CD4-positive, alpha-beta T cell treated with Interleukin-15 for 4 hours (primary cell): ENCODE data around the gene USP37.

Experiments
- DNase-seq: peaks from one replicate; pipeline ENCODE4 v3.0.0-alpha.2; 2020; ENCODE audit warnings: low spot score

Gene USP37

DNA sequence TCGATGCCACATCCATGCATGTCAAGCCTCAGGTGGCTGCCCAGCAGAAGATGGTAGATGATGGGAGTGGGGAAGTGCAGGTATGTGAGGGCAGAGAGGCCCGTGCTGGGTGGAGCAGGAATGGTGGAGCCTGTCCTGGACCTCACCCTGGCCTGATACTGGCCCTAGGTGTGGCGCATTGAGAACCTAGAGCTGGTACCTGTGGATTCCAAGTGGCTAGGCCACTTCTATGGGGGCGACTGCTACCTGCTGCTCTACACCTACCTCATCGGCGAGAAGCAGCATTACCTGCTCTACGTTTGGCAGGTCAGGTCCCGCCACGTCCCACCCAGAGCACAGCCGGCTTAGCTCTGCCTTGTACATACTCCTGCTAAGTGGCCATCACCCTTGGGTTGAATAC, 136.3 kb downstream of the USP37 start:
- no peak for DNase-seq

DNA sequence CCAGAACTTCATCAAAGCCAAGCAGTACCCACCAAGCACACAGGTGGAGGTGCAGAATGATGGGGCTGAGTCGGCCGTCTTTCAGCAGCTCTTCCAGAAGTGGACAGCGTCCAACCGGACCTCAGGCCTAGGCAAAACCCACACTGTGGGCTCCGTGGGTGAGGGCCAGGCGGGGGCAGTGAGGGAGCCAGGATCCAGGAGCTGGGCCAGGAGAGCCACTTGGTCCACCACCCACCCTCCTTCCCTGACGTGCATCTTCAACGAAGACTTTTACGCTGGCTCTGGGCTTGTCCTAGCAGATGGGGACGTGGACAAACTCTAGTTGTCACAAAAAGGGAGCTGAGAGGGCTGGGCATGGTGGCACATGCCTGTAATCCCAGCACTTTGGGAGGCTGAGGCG, 137.4 kb downstream of the USP37 start:
- DNase-seq = no peak

DNA sequence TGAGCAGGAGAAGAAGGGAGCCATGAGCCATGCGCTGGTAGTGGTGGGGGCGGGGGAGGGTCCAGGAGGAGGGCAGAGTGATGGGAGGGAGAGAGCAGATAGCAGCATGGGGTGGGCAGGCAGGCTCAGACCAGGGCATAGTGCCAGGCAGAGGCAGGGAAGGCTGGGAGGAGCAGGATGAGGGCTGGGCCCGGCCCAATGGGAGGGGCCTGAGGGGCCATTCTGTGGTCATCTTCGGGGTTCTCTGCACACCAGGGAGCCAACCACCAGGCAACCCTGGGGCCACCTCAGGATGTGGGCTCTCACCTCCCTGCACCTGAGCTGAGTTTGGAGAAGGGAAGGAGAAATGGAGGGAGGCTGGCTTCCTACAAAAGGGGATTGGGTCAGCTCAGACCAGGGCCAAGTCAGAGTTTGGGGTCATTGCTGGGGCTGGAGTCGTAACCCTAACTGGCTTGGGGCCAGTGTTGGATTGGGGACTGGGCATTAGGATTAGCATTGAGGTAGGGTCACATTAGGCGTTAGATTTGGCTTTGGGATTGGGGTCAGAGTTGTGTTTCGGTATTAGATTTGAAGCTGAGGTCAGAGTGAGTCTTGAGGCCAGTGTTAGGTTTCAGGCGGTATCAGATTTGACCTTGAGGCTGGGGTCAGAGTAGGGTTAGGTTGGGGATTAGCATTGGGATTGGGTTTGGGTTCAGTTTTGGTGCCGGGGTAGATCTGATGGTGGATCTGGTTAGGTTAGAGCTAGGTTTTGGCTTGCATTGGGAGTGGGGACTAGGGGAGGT, 138.0 kb downstream of the USP37 start:
- DNase-seq = no peak

DNA sequence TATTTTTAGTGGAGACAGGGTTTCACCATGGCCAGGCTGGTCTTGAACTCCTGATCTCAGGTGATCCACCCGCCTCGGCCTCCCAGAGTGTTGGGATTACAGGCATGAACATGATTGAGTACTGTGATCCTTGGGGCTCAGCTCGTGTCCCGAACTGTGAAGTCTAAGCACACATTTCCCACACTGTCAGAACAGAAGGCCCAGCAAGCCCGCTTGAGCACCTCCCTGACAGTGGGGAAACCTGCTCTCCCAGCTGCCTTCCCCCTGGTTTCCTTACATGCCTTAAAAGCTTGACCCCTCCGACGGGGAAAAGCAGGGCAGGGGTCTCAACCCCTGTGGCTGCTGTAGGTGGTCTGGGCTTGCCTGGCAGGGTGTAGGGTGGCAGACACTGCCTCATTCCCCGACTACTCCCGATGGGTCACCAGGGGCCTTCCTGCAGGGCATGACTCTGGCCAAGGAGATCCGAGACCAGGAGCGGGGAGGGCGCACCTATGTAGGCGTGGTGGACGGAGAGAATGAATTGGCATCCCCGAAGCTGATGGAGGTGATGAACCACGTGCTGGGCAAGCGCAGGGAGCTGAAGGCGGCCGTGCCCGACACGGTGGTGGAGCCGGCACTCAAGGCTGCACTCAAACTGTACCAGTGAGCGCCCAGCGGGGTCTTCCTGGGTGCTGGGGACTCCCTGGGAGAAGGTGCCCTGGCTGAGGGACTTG, 139.1 kb downstream of the USP37 start:
- no peak for DNase-seq

DNA sequence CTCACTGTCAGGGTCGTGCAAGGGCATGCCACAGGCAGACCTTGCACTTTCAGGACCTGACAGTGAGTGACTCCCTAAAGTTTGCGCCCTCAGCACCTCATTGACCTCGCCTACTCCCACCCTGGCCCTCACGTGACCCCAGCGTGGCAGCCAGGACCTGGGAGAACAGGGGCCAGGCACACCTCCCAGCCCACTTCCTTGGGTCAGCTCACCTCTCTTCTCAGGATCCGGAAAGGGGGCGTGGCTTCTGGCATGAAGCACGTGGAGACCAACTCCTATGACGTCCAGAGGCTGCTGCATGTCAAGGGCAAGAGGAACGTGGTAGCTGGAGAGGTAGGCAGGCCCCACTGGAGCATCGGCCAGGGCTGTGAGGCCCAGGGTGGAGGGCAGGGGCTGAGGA, 140.4 kb downstream of the USP37 start:
- DNase-seq = no peak

DNA sequence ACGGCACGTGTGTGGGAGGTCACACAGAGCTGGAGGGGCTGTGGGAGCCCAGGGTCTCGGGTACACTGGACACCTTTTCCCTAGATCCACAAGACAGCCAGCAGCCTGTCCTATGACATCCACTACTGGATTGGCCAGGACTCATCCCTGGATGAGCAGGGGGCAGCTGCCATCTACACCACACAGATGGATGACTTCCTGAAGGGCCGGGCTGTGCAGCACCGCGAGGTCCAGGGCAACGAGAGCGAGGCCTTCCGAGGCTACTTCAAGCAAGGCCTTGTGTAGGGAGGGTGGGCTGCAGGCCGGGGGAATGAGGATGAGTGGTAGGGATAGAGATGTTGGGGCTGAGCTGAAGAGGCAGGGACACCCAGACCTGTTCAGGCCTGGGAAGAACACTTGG, 142.6 kb downstream of the USP37 start:
- DNase-seq = no peak

DNA sequence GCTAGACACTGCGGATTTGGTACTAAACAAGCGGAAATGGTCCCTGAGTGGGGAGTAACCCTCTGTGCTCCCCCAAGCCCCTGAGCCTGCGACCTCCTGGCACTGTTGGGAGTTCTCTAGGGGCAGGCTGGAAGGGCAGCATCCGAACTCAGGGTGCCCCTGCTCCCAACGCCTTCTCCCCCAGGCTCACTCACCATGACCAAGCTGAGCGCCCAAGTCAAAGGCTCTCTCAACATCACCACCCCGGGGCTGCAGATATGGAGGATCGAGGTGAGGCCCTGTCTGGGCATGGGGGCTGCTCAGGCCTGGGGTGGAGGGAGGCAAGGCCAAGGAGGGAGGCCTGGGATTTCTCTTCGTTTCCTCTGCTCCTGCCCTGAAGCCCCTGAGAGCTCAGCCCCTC, 144.6 kb downstream of the USP37 start:
- DNase-seq = no peak

DNA sequence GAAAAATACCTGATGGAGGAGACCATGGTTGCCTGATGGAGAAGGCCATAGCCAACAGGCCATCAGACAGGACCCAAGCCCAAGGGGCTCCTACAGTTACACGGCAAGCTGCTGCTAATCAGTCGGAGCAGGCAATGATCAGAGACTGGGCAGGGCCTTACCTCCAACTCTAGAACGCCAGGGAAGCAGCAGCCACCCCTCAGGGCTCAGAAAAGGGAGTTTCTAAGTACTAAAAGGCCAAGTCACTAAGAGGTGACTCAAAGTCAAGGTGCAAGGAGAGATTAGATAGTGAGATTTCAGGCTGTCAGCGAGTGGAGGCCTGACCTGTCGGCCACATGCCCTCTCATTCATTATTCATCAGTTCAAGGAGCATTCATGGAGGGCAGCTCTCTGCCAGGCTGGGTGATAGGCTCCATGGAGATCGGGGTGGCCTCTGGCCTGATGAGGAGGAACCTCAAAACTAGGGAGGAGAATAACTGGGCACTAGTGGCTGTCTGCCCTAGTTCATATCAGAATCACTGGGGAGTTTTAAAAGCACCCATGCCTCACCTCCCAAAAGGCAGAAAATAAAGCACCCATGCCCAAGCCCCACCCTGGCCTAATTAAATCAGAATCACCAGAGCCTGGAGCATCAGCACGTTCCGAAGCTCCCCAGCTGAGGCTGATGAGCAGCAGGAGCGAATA, 145.6 kb downstream of the USP37 start:
- no peak for DNase-seq

DNA sequence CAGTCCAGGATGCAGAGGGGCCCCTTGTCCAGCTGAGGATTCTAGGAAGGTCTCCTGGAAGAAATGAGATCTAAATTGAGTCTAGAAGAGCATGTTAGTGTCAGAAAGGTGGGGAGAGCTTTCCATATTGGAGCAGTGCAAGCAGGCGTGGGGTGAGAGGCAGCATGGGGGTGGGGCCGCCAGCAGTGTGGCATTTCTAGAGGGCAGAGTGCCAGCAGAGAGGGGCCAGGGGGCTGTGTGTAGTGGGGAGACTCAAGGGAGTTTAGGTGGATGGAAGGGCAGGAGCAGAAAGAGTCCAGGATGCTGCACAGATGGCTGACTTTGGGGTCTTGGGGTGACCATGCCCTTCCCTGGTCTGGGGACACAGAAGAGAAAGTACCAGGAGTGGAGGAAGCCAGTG, 147.1 kb downstream of the USP37 start:
- DNase-seq = no peak

DNA sequence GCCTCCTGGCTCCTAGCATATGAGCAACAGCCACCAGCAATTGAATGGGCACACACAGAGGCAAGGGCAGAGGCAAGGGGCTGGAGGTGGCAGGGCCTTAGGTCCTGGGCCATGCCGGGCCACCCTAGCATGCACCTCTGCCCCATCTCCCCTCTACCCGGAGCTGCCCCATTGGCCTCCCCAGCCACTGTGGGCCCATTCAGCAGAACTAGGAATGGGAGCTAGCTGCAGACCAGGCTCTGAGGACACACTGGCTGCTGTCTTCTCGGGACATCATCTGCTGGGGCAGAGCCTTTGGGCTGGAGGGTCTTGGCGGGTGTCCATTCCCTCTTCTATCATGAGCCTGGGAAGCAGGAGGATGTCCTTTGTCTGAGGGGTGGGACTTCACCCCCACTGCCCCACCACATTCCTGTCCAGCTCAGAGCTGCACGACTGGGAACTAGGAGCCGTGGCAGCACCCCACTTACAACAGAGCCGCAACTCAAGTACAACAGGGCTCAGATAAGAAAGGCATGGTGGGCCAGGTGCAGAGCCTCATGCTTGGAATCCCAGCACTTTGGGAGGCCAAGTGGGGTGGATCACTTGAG, 148.4 kb downstream of the USP37 start:
- no peak for DNase-seq

DNA sequence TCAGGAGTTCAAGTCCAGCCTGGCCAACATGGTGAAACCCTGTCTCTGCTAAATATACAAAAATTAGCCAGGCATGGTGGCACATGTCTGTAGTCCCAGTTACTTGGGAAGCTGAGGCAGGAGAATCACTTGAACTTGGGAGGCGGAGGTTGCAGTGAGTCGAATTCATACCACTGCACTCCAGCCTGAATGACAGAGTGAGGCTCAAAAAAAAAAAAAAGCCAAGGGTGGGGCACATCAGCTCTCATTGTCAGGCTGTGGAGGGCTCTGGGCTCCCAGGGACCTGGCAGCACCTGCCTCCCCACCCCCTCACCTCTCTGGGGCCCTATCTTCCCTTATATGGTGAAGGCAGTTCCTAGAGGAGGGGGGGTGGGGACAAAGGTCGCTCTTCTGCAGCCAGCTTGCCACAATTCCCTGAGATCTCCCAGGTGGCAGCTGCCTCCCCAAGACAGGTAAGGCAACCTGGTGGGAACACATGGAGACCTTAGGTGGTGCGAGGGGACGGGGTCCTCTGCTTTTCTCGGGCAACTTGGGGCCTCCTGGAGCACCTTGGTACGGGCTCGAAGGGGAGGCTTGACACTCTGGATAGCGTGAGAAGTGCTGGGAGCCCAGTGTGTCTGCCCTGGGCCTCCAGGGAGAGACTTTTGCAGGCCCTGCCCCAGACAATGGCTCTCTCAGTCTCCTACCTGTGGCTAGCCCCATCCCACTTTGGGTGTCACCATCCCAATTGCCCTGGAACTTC, 149.3 kb downstream of the USP37 start, which contains the start of gene VIL1:
TSS of gene VIL1 (plus strand) at position 407 of the 742 bp plus-strand sequence. CDS start 4,656 bp downstream, outside the sequence.
- DNase-seq = no peak

DNA sequence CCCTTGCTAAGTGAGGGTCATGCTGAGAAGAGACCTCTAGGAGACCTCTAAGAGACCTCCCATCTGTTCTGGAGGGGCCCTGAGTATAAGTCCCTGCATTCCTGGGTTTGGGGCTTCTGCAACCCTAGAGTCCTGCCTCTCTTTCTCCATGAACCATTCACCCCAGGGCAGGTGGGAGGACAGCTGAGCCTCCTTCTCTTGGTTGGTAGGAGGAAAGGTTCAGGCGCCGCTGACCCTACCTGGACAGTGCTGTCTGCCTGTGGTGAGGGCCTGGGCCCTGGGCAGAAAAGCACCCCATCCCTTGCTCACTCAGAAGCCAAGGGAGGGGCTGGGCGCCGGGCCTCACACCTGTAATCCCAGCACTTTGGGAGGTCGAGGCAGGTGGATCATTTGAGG, 149.8 kb downstream of the USP37 start:
- no peak for DNase-seq

DNA sequence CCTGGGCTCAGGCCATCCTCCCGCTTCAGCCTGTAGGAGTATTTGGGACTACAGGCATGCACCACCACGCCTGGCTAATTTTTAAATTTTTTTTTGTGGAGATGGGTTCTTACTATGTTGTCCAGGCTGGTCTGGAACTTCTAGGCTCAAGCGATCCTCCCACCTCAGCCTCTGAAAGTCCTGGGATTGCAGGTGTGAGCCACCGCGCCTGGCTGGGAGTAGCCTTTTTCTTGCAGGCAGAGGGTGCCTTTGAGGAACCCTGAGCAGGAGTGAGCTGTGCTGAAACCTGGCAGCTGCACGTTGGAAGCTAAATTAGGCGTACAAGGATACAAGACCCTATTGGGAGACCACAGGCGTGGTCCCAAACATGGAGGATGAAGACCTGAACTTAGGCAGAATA, 160.4 kb downstream of the USP37 start:
- DNase-seq = no peak

DNA sequence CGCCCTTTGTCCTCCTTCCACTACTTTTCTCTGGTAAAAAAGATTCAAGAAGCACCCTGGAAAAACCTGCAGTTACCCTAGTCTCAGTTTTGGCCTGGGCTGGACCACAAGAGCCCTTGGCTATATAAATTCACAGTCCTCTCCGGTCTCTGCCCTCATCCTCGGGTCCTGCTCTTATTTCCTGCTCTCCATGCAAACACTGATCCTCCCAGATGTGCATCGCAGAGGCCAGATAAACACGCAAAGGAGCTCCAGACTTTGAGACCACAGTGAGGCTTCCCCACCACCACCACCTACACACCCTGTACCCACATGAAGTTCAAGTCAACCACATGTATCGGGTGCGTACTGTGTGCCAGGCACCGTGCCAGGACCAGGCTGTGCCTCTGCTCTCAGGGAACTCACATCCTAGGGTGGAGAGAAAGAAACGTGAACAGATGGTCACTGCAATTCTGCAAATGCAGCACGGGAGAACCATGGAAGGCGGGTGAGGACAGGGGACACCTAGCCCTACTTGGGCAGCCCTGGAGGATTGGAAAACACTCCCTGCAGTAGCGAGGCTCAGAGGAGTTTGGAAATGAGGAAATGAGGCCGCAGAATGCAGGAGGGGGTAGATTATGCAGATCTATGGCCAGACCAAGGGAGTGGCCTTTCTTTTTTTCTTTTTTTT, 161.1 kb downstream of the USP37 start:
- DNase-seq = peak; percentile 71

DNA sequence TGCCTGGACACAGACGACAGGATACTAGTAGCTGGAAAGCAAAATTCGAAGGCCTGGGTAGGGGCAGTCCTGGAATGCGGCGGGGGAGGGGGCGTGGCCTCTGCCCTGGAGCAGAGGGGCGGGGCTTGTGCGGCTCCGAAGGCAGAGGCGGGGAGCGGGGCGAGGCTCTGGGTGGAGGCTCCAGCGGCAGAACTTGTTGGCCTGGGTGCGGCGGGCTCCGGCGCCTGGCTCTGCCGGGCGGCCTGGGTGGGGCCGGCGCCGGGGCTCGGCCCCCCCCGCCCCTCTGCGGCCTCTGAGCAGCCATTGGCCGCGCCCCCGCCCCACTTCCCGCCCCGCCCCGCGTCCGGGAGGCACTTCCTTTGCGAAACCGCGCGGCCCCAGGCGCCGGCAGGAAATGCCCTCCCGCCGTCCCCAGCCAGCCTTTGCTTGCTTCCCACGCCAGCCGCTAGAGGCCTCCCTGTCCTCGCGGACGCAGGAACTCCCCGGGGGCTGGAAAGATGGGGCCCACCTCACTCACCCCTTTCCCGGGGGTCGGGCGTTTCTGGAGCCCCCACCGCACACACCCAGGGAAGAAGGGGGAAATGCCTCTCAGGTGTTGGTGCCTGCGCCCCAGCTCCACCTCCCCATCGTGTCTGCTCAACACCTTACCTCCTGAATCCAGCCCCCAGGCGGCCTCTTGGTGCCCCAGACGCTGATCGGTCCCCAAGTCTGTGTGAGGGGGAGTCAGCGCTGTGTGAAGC, 161.8 kb downstream of the USP37 start:
- DNase-seq = peak; percentile 95

DNA sequence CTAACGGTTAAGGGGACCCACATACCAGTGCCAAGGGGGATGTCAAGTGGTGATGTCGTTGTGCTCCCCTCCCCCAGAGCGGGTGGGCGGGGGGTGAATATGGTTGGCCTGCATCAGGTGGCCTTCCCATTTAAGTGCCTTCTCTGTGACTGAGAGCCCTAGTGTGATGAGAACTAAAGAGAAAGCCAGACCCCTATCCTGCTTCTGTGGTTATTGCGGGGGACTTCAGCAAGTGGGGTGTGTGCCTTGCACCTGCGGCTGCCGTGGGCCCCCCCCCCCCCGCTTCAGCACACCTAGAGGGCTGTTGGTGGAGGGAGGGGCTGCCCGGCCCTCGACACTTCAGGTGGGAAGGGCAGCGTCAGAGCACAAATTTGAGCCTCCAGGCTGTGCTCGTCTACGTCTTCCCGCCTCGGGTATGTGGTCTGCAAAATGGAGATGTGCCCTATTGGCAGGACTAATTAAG, 162.4 kb downstream of the USP37 start:
- peak; percentile 23 for DNase-seq

DNA sequence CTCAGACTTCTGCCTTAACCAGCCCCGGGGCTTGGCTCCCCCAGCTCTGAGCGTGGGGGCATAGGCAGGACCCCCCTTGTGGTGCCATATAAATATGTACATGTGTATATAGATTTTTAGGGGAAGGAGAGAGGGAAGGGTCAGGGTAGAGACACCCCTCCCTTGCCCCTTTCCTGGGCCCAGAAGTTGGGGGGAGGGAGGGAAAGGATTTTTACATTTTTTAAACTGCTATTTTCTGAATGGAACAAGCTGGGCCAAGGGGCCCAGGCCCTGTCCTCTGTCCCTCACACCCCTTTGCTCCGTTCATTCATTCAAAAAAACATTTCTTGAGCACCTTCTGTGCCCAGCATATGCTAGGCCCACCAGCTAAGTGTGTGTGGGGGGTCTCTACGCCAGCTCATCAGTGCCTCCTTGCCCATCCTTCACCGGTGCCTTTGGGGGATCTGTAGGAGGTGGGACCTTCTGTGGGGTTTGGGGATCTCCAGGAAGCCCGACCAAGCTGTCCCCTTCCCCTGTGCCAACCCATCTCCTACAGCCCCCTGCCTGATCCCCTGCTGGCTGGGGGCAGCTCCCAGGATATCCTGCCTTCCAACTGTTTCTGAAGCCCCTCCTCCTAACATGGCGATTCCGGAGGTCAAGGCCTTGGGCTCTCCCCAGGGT, 162.9 kb downstream of the USP37 start:
- DNase-seq = no peak

DNA sequence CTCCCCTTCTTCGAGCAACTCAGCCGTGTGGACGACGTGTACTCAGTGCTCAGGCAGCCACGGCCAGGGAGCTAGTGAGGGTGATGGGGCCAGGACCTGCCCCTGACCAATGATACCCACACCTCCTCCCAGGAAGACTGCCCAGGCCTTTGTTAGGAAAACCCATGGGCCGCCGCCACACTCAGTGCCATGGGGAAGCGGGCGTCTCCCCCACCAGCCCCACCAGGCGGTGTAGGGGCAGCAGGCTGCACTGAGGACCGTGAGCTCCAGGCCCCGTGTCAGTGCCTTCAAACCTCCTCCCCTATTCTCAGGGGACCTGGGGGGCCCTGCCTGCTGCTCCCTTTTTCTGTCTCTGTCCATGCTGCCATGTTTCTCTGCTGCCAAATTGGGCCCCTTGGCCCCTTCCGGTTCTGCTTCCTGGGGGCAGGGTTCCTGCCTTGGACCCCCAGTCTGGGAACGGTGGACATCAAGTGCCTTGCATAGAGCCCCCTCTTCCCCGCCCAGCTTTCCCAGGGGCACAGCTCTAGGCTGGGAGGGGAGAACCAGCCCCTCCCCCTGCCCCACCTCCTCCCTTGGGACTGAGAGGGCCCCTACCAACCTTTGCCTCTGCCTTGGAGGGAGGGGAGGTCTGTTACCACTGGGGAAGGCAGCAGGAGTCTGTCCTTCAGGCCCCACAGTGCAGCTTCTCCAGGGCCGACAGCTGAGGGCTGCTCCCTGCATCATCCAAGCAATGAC, 163.6 kb downstream of the USP37 start:
- no peak for DNase-seq

DNA sequence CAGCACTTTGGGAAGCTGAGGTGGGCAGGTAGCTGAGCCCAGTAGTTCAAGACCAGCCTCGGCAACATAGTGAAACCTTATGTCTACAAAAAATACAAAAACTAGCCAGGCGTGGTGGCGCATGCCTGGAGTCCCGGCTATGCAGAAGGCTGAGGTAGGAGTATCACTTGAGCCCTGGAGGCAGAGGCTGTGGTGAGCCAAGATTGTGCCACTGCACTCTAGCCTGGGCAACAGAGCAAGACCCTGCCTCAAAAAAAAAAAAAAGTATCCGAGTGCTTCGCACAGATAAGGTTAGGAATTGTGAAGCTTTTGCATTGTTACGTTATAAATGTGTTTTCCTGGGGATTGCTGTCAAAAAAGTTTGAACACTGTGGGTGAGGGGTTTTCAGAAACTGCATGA, 164.3 kb downstream of the USP37 start:
- no peak for DNase-seq
